ENCODE results near the gene PTS.

DNA sequence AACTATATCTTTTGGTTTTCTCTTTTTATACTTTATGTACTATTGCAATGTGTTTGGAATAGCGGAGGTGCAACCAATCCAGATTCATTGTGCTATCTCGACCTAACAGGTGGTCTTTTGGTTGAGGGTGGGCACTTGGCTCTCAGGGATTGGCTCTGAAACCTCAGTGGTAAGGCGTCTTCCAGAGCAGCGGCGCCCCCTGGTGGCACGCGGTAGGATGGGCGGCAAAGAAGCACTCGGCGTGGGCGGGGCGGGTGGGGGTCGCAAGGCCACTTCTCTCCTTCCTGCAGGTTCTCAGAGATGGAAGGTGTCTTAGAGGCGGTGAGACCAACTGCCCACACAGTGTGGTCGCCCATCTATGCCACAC, 53.7 kb downstream of the PTS start:
- TF ChIP-seq CTCF (IDR thresholded peaks at IDR 0.05) (peak; percentile 78), EZH2 (IDR thresholded peaks at IDR 0.05) (no peak)

Data from neural progenitor cell (in vitro differentiated cells).